Hippocampal formation (tissue), 2 donors: ENCODE results near the gene SASH1.
A peak's percentile ranks its signal among the peaks of the same experiment; 100 is the strongest.

ENCODE experiments used
- DNase-seq, 2 donors: peaks; one replicate each; lab custom pipeline; 2025; lab: John Stamatoyannopoulos, UW

The SASH1 gene

GRCh38 chr6:148342350-148343046 is at the start of gene SASH1:
SASH1 (plus strand) TSS chr6:148342838; CDS start chr6:148343068, 230 bp downstream.
- peak; percentile 81 to 83 for DNase-seq

GRCh38 chr6:148293181-148293995 is 49.2 kb upstream of the SASH1 start:
- DNase-seq: peak in 1 of 2 donors; percentile 37

GRCh38 chr6:148294059-148294458 is 48.6 kb upstream of the SASH1 start:
- DNase-seq: peak in 1 of 2 donors; percentile 18

GRCh38 chr6:148295261-148295887 is 47.3 kb upstream of the SASH1 start:
- DNase-seq: peak in 1 of 2 donors; percentile 20

- no peak for DNase-seq
Measured at GRCh38 chr6:148296771-148297170, 45.9 kb upstream of the SASH1 start.

DNA sequence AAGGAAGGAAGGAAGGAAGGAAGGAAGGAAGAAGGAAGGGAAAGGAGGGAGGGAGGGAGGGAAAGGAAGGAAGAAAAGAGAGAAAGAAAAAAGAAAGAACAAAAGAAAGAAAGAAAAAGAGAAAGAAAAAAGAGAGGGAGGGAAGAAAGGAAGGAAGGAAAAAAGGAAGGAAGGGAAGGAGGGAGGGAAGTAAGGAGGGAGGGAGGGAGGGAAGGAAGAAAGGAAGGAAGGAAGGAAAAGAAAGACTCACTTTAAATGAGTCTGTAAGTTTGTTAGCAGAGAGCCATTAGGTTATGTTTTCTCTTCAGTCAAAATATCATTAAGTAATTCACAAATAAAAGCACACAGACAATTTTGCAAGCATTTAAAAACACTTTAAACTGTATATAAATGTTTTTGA is 44.0 kb upstream of the SASH1 start:
- DNase-seq: no peak

DNA sequence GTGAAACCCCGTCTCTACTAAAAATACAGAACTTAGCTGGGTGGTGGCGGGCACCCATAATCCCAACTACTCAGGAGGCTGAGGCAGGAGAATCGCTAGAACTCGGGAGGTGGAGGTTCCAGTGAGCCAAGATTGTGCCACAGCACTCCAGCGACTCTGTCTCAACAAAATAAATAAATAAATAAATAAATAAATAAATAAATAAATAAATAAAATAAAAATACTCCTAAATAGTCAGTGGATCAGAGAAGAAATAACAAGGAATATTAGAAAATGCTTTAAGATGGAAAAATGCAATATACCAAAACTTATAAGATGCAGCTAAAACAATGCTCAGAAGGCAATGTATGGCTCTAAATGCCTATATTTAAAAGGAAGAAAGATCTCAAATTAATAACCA is 39.0 kb upstream of the SASH1 start:
- DNase-seq: no peak

DNA sequence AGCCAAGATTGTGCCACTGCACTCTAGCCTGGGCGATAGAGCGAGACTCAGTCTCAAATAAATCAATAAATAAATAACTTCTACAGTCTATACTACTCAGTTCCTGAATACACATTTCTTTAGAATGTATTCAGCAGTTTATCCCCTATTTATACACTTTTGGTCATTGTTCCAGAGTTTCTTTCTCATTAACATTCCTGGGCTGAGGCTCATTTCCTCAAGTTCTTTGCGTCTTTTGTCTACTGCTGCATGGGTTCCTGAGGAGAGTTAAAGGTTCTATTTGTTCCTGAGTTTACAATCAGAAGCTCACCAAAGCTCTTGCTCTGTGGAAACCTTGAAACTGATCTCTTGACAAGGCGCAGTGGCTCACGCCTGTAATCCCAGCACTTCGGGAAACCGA is 37.7 kb upstream of the SASH1 start:
- DNase-seq: no peak

DNA sequence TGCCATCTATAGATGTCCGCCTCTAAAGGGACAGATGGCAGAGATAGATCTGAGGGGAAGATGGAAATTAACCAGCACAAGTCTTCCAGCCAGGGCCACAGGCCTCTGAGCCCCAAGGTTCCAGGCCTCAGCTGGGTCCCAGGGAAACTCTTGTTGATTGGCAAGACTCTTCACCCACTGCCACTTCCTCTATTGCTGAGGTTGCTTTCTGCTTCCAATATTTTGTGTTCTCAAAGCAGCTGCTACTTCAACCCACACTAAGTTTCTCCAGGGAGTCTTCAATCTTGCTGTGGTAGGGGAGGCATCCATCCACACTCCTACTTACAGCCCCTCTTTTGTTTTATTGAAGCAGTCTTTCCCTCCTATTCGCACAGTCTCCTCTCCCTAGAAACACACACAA is 36.4 kb upstream of the SASH1 start:
- no peak for DNase-seq

DNA sequence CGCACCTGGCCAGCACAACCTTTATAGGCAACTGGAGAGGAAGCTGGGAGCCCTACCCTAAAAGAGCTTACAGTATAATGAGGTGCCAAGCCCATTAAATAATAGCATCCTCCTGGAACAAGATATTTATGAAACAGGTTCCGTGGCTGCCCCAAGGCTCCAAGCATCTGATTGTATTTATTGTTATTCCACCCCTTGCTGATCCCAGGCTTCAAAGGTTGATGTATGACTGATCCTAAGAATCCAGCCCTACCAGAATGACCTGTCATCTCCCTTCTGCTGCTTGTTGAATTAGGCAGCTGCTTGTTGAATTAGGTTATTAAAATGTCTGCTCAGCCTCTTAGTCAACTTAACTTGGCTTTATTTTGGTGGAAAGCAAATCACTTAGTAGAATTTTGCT is 35.2 kb upstream of the SASH1 start:
- no peak for DNase-seq

DNA sequence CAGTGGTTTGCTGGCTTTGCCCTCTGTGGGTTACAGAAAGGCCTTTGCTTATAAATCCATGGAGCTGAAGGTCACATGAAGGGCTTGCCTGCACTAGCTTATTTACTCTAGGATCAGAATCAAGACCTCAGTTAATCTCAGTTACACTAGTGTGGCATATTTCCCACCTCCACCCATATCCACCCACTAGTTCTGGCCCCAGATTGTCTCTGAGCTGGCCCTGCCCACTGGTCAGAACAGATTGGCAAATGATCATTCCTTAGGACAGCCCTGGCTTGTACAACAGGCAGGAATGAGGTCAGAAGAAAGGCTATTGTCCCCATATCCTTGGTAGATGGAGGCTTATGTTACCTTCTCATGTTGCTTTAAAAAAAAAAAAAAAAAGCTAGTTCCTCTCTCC is 33.3 kb upstream of the SASH1 start:
- no peak for DNase-seq

DNA sequence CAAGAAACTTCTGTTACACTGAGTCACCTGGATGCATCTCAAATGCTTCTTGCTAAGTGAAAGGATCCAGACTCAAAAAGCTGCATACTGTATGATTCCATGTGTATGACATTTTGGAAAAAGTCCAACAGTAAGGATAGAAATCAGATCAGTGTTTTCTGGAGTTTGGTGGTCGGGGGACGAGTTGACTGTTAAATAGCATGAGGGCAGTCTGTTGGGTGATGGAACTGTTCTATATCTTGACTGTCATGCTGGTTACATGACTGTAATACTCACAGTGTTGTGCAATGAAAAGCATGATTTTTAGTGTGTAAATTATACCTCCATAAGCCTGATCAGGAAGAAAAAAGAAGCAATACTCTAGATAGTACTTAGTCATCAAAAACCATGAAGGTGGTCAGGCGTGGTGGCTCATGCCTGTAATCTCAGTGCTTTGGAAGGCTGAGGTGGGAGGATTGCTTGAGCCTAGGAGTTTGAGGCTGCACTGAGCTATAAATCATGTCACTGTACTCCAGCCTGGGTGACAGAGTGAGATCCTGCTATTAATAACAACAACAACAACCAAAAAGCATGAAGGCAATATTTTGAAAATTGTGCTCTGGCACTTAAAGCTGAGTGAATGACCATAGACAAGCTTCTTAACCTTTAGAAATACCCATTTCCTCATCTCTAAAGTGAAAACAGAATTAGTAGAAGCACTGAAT is 30.5 kb upstream of the SASH1 start:
- no peak for DNase-seq

DNA sequence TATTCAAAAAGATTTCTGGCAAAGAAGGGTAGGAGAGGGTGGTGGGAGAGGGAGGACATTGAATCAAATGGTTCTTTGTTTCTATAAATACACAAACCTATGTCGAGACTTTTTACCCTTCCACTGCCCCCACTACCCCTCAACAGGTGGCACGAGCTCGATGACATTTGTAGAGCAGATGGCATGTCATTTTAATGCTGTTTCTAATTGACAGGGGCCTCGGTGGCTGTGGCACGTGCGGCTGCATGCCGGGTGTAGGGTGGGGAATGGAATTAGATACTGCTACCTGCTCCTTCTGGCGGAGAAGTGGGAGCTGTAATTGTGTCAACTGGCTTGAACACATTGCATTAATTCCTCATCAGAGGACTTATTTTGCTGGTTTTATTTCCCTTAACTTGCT is 29.1 kb upstream of the SASH1 start:
- no peak for DNase-seq

DNA sequence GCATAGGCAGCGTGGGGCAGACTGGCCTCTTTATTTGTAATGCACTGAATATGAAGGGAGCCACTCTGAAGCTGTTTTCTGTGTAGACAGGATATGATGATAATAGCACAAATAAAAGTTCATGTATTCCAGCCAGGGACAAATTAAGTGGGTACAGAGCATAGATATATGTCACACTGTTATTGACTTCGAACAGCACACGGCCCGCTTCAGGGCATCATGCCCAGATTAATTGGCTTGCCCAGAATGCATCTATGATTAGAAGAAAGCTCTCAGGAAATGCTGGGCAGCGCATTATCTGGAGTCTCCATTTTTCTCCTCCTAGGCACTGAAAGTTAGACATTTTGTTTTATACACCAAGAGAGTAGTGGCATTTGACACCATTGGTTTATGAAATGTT is 26.3 kb upstream of the SASH1 start:
- DNase-seq: peak in 1 of 2 donors; percentile 49

GRCh38 chr6:148317051-148317450 is 25.6 kb upstream of the SASH1 start:
- DNase-seq: no peak

DNA sequence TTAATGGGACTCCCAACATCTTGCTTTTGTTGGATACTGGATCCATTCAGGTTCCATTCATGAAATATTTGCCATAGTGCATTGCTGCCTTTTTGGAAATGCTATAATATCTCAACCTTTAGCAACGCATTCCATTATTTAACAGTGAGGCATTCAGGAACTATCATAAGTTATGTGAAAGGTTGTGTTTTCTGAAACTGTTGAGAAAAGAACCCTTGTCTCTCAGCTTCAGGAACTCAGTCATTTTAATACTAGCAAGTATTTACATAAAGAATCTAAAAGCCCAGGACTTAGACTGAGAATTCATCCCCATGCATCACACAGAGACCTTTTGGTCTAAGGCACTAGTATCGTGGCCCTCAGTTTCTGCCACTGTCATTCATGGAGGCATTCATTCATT is 24.9 kb upstream of the SASH1 start:
- no peak for DNase-seq

DNA sequence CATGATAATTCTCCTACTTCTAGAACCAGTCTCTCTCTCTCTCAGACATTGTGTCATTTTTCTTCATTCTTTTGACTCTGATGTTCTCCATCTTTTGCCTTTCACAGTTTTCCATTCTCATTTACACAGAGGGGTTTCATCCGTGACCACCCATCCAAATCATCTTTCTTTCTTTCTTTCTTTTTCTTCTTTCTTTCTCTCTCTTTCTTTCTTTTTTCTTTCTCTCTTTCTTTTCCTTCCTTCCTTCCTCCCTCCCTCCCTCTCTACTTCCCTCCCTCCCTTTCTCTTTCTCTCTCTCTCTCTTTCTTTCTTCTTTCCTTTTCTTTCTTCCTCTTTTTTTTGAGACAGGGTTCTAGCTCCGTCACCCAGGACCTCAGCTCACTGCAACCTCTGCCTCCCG is 19.9 kb upstream of the SASH1 start:
- no peak for DNase-seq

DNA sequence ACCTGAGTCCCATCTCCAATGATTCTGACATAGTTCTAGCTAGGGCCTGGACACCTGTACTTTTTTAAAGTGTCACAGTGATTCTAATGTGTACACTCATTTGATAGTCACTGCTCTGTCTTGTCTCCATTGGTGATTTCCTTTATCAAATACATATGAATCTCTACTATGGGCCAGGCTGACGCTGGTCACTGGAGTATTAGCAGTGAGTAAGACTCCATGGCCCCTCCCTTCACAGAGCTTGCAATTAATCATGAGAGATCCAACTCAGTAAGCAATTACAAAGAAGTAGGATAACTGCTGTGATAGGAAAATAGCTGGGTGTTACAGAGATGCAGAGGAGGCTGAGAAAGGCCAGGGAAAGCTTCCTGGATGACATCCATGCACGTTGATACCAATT is 19.3 kb upstream of the SASH1 start:
- DNase-seq: no peak

- DNase-seq: no peak
Measured at GRCh38 chr6:148324297-148324985, 18.2 kb upstream of the SASH1 start.

- no peak for DNase-seq
Measured at GRCh38 chr6:148325316-148326068, 17.1 kb upstream of the SASH1 start.
